Testis (tissue), 3 donors: ENCODE data around the gene PCK1. TPM values are rescaled to one million over a fixed set of nuclear protein-coding genes. Genes with fewer than 3 reads are reported as not detected.

Experiments
- DNase-seq: peaks from one replicate; pipeline ENCODE4 v3.0.0-alpha.2; 2019
- H3K27ac ChIP-seq, 2 donors: fragments of 200-600 bp; sonication (generic); one replicate each; pipeline ENCODE4 v1.5.1; 2019
- H3K27me3 ChIP-seq: fragments of 200-600 bp; sonication (generic); one replicate; pipeline ENCODE4 v1.5.1; 2019
- H3K36me3 ChIP-seq: fragments of 200-600 bp; sonication (generic); one replicate; pipeline ENCODE4 v1.5.1; 2017; ENCODE audit warnings: low read depth; ENCODE audit errors: missing control alignments
- H3K4me1 ChIP-seq: fragments of 200-600 bp; sonication (generic); one replicate; pipeline ENCODE4 v1.5.1; 2019
- H3K4me3 ChIP-seq, 2 donors: fragments of 200-600 bp; sonication (generic); one replicate each; pipeline ENCODE4 v1.5.1; 2017 to 2019
- H3K9me3 ChIP-seq: fragments of 200-600 bp; sonication (generic); one replicate; pipeline ENCODE4 v1.5.1; 2017
- POLR2A ChIP-seq: fragments of 450-650 bp; IDR thresholded peaks from one replicate; pipeline ENCODE4 v1.6.1; 2017; ENCODE audit warnings: antibody characterized with exemption, mild to moderate bottlenecking, moderate library complexity
- WGBS, 2 donors: methylation state at CpG; one replicate each; pipeline ENCODE4 v1.1.5; 2018; 5-methylcytosine and 5-hydroxymethylcytosine counted together
- intact Hi-C: fragments of 100-400 bp; cut with DNase I; formaldehyde crosslinking; loops from one replicate; pipeline ENCODE4 v1.15.1; 2023; ENCODE audit warnings: low total_unique reads
- polyA plus RNA-seq: library from polyadenylated mRNA; stranded (reverse); fragments of 350-450 nt; fragmentation: Illumina TruSeq; extraction: RNeasy Lipid Tissue Mini Kit (QIAGEN cat#74804); gene quantifications from one replicate; pipeline ENCODE4 v1.2.3, GENCODE V29; 2014; ENCODE audit warnings: low read depth, low replicate concordance; ENCODE audit not compliant: insufficient read depth
- total RNA-seq, 2 donors: library from RNA; depleted of rRNA; stranded (reverse); fragments of >200 nt; gene quantifications; one replicate each; pipeline ENCODE4 v1.2.3, GENCODE V29; 2016
- TF ChIP-seq, protein P1 (sequence below), 3 experiments: fragments of 450-650 bp in 2 of 3; fragments of 200-600 bp in 1 of 3; sonication (generic) in 1 of 3; IDR thresholded peaks; one replicate each; pipeline ENCODE4 v1.5.1; 2016 to 2019; ENCODE audit warnings: antibody characterized with exemption in 3 of 3, mild to moderate bottlenecking in 2 of 3, moderate library complexity in 1 of 3

Gene PCK1
- total and polyA plus RNA-seq, 3 donors from 2014 or later: 0.19 to 3.1 (median 0.88) TPM

GRCh38 chr20:57546956-57547649, 13.8 kb upstream of the PCK1 start:
- no peaks in the 10 kb centered on the region for H3K36me3 ChIP-seq
- no peak overlapping the region for H3K4me3 ChIP-seq
- intact Hi-C loops: no loop called here
- no peaks in the 10 kb centered on the region for H3K27me3 ChIP-seq
- H3K9me3 ChIP-seq: no peaks in the 10 kb centered on the region
- TF ChIP-seq POLR2A: no peak
- TF ChIP-seq, protein P1, sequence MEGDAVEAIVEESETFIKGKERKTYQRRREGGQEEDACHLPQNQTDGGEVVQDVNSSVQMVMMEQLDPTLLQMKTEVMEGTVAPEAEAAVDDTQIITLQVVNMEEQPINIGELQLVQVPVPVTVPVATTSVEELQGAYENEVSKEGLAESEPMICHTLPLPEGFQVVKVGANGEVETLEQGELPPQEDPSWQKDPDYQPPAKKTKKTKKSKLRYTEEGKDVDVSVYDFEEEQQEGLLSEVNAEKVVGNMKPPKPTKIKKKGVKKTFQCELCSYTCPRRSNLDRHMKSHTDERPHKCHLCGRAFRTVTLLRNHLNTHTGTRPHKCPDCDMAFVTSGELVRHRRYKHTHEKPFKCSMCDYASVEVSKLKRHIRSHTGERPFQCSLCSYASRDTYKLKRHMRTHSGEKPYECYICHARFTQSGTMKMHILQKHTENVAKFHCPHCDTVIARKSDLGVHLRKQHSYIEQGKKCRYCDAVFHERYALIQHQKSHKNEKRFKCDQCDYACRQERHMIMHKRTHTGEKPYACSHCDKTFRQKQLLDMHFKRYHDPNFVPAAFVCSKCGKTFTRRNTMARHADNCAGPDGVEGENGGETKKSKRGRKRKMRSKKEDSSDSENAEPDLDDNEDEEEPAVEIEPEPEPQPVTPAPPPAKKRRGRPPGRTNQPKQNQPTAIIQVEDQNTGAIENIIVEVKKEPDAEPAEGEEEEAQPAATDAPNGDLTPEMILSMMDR (IDR thresholded peaks at IDR 0.05): no peak
- no peak for DNase-seq
- no peaks in the 10 kb centered on the region for H3K4me1 ChIP-seq
- H3K27ac ChIP-seq: no peak overlapping the region
- 83 to 88% methylated on average over 7 to 8 of the region's 8 CpGs for WGBS, 2 donors

DNA sequence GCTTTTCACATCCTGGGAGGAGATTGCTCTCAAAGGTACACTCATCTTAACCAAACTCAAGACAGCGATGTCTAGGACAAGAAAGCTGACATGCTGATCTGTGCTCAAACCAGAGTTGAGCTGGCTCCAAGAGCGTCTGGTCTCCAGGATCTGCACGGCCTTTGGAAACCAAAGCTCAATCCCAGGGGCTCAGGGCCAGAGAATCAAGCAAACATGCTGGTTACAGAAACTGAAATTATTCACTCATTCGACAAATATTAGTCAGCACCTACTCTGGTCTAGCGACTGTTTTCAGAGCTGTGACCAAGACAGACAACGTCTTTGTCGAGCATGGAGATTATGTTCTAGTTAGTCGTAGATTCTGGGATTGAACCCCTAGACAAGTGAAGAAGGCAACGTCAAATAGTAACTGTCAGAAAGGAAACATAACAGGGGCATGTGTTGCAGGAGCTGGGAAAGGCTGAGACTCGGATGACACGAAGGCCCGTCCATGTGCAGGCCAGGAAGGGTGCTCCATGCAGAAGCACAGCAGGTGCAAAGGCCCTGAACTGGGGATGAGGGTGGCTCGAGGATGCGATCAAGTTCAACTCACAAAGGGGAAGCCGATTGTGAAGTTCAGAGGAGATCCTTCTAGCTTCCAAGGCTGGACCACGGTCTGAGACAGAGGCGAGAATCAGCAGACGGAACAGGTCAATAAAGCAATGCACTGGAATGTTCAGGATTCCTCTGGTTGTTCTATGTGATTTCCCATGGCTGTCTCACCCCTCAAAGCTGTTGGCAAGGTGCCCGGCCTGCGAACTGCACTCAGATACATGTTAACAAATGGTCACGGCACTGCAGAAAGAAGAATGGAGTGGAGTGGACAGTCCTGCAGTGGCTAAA, 12.5 kb upstream of the PCK1 start:
- Histone ChIP-seq H3K4me3 (no peak overlapping the region), H3K36me3 (no peaks in the 10 kb centered on the region), H3K27me3 (no peaks in the 10 kb centered on the region), H3K27ac (no peak overlapping the region), H3K4me1 (no peaks in the 10 kb centered on the region), H3K9me3 (no peaks in the 10 kb centered on the region)
- WGBS, 2 donors: 75 to 82% methylated on average over 21 of the region's 21 CpGs
- intact Hi-C loops: no loop called here
- DNase-seq: peak; percentile 38
- no peak for TF ChIP-seq POLR2A
- TF ChIP-seq, protein P1 (IDR thresholded peaks at IDR 0.05): no peak

GRCh38 chr20:57552471-57552870, 8.4 kb upstream of the PCK1 start:
- H3K27ac ChIP-seq: no peak overlapping the region
- no peak overlapping the region for H3K4me3 ChIP-seq
- intact Hi-C loops: no loop called here
- no peak for TF ChIP-seq POLR2A
- TF ChIP-seq, protein P1 (IDR thresholded peaks at IDR 0.05): no peak
- no peaks in the 10 kb centered on the region for H3K27me3 ChIP-seq
- no peaks in the 10 kb centered on the region for H3K36me3 ChIP-seq
- whole genome bisulfite sequencing, 2 donors: 93 to 94% methylated on average over 6 of the region's 6 CpGs
- H3K9me3 ChIP-seq: no peaks in the 10 kb centered on the region
- DNase-seq: no peak
- no peaks in the 10 kb centered on the region for H3K4me1 ChIP-seq

DNA sequence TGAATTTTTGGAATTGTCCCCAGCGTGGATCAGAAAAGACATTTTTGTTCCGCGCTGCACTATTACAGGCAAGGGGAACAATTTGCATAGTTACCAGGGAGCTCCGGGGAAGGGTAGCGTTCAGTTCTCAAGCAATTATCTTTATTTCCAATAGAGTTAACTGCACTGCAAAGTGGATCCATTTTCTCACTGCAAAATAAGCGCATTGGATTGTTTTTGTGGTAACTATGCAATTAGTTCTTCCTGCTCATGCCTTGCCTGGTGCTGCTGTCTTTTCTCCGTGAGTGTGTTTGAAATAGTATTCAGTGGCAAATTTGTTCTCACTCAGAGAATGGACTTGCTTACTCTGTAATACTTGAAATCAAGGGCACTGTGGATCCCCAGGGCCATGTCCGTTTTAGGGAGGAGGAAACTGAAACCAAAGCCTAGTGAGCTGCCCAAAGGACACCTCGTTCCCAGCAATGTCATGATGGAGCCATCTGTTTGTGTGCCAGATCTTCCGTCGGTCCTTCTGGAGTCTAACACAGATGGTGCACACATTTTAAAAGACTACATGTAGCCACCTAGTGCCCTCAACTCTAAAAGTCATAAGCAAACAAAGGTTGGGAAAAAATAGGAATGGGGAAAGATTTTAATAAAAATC, 7.4 kb upstream of the PCK1 start:
- no peak overlapping the region for H3K4me3 ChIP-seq
- no peak for DNase-seq
- no peaks in the 10 kb centered on the region for H3K27me3 ChIP-seq
- H3K36me3 ChIP-seq: no peaks in the 10 kb centered on the region
- no peak for TF ChIP-seq POLR2A
- TF ChIP-seq, protein P1 (IDR thresholded peaks at IDR 0.05): no peak
- no peaks in the 10 kb centered on the region for H3K4me1 ChIP-seq
- 60 to 71% methylated on average over 11 of the region's 11 CpGs for WGBS, 2 donors
- no peak overlapping the region for H3K27ac ChIP-seq
- H3K9me3 ChIP-seq: no peaks in the 10 kb centered on the region
- intact Hi-C loops: no loop called here
